HG03469 (cell line): ENCODE measurements around the gene RSRC1.
"Not testable (repeated sequence)": the region's sequence is repeated elsewhere in the genome, so short reads cannot be mapped to it uniquely, and the experiment has no call there.

Experiments
- ATAC-seq: cut with Tn5 transposase; IDR thresholded peaks from one replicate; pipeline ENCODE4 v1.9.1; 2021; ENCODE audit warnings: mild to moderate bottlenecking, moderate library complexity, moderate number of reproducible peaks; ENCODE audit not compliant: unreplicated experiment

The RSRC1 gene

DNA sequence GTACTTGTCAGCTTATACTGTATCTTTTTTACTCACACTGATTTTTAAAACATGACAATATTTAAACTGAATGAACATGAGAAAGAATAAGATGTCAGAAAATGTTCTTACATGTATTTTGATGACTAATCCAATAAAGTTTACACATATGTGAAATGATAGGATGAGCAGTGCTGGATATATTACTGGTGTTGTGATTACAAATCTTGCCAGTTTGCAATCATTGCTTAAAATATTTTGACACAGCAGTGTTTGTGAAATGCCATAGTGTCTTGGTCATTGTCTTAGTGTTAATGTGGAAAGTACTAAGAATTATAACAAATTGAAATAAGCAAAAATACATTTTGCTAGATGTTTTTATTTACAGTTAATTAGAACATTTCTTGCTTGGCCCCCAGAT is 342.4 kb downstream of the RSRC1 start:
- ATAC-seq, result no peak

DNA sequence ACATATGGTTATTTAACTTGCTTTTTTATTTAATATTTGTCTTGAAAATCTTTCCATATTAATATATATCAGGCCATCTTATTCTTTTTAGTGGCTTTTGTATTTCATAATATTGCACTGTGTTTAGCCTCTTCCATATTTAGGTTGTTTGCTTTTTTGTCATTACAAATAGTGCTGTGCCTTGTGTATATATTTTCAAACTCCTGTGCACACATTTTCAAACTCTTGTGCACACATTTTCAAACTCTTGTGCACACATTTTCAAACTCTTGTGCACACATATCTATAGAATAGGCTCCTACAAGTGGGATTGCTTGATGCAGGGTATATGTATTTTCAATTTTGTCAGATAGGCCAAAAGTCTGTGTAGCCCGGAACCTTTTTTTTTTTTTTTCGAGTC is 343.1 kb downstream of the RSRC1 start:
- no peak for ATAC-seq

DNA sequence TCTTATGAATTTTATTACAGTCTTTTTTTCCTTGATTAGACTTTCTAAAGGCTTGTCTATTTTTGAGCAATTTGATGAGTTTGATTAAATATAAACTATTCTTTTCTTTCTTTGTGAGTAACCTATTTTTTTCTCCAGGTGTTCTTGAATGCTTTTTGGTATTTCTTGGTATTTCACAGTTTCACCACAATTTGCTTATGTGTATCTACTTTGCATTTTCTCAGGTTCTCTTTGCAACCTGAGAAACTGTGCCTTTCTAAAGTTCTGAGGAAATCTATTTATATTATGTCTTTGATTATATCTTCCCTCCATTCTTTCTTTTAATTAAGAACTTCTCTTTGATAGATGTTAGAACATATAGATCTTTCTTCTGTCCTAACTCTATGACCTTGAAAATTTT is 344.0 kb downstream of the RSRC1 start:
- ATAC-seq, result no peak

DNA sequence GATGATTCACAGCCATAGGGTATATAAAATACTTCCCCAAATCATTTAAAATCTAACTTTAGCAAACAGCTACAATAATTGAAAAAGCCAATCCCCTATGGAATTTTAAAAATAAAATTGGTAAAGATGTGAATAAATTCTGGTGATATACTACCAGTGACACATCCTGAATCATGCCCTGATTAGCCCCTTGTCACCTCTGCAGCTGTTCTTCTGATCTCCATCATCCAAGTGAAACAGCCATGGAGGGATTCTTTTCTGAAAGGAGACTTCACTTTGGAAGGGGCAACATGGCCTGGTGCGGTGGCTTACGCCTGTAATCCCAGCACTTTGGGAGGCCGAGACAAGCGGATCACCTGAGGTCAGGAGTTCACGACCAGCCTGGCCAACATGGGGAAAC is 345.5 kb downstream of the RSRC1 start:
- ATAC-seq, result no peak

DNA sequence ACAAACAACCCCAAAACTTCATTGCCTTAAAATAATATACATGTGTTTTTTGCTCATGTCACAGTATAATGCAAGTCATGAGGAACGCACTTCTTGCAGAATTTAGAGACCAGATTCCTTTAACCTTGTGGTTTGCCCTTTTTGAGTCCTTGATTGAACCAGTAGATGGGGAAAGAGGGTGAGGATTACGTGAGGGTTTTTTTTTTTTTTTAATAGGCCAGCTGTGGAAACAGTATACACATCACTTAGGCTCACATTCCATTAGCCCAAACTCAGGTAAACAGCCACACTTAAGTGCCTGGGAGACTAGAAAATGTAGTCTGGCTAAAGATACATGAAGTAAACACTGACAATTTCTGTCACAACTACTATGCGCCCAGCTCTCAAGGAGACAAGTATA is 346.2 kb downstream of the RSRC1 start:
- ATAC-seq, result no peak

DNA sequence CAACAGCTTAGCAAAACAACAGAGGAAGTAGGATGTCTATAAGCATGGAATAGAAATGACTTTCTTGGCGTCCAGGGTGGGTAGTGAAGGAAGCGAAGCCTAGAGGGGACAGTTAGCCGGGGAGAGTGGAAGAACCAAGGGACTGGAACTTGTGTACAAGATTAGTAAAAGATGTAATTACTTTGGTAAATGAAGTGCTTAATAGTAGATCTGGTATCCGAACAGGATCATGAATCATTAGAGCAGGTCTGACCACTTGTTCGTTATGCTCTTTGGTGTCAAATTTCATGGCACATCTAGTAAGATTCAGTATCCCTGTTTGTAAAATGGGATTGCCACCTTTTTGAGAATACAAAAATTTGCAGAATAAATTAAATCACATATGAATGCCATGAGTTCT is 348.6 kb downstream of the RSRC1 start:
- no peak for ATAC-seq

DNA sequence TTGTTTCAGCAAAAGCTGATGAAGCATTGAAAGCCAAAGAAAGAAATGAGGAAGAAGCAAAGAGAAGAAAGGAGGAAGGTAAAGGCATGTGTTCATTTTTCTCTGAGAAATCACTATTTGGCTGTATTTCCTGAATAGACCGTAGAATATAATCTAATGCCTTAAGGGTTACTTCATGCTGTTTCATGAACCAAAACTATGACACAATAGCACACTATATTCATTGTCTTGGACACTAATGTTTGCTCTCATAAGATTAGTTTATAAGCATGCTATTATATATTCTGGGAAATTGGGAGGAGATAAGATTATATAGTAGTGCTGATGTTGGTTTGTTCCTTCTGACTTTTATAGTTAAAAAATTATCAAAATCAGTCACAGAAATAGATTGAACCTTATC is 351.0 kb downstream of the RSRC1 start:
- ATAC-seq, result no peak

DNA sequence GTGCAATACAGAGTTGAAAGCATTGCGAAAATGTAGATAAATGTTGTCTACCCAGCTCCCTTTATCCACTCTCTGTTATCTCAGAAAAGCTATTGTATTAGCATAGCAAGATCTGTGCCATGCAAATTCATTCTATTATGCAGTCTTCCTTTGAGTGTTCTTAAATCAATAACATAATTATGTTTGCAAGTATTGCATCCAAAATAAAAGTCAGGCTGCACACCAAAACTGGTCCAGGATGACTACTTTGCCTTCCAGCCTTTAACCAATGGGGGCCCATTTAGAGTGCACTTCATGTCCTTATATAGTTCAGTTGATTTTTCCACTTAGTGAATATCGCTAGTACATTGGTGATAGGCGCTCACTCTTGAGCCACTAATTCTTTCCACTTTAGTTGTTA is 353.7 kb downstream of the RSRC1 start:
- no peak for ATAC-seq

DNA sequence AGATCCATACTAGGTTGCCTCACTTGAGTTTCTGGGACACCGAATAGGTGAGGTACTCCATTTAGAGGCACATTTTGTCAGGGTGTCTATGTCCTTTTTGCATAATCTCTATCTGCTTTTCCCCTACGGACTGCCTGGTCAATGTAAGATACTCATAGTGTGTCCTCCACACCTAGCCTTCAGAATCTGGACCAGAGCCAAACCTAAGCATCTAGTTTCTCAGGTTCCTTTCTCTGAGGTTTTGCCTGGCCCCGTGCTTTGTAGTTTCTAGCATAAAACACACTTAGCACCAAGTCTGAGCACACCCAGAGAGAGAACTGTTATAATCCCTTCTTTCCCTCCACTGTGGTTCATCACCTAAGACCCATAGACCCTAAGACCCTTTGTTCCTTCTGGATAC is 355.2 kb downstream of the RSRC1 start:
- ATAC-seq, result no peak

DNA sequence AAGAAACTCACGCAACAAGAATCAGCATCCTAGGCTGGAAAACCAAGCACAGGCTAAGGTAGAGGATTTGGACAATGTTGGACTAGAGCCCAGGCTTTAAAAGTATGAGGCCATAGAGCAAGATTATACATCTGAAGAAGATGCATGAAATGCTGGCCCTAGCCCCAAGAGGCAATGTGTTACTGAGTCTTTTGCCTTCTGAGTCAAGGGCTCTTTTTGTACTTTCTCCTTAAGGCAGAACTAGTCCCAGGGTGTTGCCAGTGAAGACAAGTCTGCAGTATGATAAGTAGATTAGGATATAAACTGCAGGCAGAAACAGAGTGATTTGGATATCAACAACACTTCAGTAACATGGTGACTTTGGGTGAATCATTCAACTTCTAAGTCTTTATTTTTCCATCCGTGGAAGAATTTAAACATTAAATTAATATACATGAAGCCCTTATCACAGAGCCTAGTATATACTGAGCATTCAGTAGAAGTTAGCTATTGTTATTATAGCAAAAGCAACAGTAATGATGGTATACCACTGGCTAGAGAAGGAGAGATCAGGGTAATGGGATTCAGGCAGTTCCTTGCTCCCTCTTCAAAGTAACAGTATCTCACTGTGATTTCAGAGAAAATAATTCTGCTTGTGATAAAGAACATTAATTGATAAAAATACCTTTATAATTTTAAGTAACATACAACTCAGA is 361.2 kb downstream of the RSRC1 start:
- no peak for ATAC-seq

DNA sequence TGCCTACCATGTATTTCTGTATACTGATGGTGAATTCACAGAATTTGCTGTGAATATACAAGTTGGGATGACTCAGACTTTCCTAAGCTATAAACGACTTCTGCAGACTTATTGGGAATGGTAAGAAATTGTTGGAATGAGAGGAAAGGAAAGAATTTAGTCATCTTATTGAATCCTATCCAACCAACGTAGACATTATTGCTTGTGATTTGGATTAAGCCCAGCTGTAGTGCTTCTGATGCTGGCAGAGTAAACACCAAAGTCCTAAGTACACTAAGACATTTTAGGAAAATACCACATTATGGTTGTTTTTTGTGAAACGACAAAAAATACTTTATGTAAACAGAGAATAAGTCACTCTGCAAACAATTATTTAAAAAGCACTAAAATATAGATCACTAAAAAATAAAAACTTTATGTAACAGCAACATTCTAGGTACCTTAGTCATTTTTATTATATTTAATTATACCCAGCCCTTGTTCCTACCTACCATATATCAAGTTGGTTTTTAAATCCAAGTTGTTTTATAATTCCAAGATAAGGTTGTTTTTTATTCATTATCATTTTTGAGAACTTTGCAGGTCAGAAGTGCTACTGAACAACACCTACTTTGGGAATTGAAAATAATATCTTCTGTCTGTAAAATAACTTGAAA is 361.9 kb downstream of the RSRC1 start:
- no peak for ATAC-seq

DNA sequence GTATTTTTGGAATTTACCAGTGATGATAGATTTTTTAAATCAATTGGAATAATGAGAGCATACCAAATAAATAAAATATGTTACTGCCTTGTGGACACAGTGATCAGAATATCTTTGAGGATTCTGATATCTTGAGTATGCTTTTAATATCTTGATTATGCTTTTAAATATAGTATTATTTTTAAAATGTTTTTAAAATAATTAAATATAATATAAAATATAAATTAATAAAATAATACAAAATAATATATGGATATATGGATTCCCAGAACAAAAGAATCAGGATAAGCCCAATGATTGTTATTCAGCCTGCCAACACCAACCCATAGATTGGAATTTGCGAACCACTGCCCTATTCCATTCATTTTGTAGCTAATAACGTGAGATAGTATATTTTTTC is 369.2 kb downstream of the RSRC1 start:
- no peak for ATAC-seq

DNA sequence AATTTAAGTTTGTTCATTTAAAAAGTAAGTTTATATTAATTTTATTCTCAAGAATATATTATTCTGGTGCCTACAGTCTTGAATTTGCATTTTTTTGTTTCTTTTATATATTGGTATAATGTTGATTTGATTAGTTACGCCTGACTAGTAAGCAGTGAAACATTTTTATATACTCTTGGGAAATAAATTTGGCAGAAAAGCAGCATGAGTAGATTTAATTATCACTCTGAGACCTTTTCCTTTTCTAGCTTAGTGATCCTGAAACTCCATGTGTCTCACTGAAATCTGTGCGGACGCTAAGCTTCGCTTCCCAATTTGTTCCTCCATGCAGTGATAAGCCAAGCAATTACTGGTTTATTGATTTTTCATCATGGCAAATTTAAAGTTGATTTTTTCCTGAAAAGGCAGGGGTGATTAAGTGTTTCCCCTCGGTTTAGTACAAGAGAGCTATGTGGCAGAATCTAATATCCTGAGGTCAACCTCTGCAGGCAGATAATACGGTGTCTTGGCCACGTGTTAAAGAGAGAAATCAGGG is 373.9 kb downstream of the RSRC1 start:
- ATAC-seq, result no peak

DNA sequence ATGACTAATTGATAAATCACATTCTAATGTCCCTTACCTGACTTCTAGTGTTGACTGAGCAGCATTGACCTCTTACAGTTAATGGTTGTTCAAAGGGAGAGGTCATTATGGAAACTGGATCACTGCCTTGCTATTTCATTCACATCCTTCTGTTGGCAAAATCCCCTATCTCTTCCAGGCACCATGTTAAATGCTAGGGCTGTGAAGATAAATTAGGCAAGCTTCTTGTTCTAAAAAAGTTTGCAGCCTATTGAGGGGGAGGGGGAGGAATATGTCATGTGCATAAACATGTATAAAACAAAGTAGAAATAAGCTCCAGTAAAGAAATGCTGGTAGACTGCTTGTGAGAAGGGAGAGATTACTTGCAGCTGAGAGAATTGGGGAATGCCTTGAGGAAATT is 376.3 kb downstream of the RSRC1 start:
- no peak for ATAC-seq

DNA sequence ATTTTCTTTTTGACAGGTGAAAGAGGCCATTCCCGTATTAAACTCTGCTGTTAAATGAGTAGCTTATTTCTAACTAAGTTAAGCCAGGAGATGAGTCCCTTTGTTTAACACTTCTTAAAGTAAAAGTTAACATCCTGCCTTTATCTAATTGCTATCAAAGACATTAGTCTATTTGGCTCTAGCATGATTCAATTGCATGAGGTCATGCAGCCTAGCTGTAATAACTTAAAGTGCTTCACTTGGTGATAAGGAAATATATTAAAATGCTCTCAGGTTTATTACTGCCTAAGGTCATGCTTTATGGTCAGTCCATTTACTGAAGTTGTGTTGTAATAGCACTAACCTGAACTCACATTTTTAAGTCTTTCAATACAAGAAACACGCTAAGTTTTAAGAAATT is 378.8 kb downstream of the RSRC1 start:
- ATAC-seq, result no peak

DNA sequence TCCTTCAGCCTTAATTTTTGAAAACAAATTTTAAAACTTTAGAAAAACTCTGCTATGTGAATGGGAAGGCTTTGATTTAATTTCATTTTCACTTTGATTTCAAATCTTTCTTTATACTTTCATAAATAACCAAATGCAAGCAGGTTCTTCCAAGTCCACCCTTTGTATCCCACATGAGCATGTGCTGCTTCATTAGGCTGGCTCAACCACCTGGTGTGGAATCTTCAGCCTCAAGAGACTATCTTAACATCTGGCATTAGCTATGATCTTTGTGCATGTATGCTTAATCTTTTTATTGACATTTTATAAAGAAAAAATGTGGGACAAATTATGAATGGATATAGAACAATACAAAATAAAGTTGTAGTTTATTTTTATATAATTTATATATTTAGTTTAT is 379.3 kb downstream of the RSRC1 start:
- ATAC-seq, result no peak

DNA sequence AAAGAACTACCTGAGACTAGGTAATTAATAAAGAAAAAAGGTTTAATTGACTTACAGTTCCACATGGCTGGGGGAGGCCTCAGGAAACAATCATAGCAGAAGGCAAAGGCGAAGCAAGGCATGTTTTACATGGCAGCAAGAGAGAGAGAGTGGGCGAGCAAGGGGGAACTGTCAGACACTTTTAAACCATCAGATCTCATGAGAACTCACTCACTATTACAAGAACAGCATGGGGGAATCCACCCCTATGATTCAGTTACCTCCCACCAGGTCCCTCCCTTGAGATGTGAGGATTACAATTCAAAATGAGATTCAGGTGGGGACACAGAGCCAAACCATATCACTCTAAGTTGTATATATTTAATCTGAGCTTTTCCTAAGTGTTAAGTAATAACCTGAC is 382.1 kb downstream of the RSRC1 start:
- no peak for ATAC-seq

DNA sequence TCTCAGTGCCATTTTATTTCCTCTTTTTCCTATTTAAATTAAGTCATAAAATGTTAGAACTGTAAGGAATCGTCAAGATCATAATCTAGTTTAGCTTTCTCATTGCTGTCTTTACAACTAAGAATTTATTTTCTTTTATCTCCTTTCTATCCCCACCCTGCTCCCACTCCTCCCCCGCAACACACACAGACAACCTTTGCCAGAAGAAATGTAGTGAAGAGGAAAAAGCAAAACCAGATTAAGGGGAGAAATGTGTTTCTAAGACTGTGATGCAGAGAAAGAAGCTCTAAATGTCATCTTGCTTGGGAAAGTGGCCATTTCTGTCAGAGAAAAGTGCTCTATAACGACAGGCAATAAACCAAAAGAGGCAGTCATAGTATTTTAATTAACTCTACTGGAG is 382.8 kb downstream of the RSRC1 start:
- ATAC-seq, result no peak

DNA sequence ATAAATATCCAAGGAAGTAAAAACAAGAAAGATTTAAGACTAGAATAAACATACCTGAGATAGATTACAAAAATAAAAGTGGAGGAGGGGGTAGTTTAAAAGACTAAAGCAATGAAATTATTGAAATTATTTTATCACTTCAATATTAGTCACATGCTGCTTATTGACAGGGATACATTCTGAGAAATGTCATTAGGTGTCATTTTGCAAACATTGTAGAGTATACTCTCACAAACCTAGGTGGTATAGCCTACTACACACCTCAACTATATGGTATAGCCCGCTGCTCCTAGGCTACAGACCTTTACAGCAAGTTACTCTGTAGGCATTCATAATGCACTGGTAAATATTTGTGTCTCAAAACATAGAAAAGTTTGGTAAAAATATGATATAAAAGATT is 384.0 kb downstream of the RSRC1 start:
- no peak for ATAC-seq

DNA sequence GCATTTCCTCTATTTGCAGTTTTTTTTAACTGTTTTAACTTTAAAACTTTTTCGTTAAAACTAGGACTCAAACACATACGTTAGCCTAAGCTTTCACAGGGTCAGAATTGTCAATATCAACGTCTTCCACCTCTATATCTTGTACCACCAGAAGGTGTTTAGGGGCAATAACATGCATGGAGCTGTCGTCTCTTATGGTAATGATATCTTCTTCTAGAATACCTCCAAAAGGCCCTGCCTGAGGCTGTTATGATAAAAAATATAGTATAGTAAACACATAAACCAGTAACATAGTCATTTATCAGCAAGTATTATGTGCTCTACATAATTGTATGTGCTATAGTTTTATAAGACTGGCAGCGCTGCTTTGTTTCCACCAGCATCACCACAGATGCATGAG is 384.8 kb downstream of the RSRC1 start:
- no peak for ATAC-seq

DNA sequence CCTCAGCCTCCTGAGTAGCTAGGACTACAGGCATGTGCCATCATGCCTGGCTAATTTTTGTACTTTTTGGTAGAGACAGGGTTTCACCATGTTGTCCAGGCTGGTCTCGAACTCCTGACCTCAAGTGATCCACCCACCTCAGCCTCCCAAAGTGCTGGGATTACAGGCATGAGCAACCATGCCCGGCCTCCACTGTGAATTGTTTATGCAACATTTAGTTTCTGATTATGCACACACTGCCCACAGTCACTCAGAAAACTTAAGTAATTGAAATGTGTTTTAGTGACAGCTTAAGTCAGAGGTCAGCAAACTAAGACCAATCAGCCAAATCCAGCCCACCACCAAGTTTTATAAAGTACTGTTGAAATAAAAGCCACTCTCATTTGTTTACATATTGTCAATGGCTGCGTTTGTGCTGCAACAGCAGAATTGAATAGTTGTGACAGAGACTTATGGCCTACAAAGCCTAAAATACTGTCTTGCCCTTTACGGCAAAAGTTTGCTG is 385.6 kb downstream of the RSRC1 start:
- not testable (repeated sequence) for ATAC-seq

DNA sequence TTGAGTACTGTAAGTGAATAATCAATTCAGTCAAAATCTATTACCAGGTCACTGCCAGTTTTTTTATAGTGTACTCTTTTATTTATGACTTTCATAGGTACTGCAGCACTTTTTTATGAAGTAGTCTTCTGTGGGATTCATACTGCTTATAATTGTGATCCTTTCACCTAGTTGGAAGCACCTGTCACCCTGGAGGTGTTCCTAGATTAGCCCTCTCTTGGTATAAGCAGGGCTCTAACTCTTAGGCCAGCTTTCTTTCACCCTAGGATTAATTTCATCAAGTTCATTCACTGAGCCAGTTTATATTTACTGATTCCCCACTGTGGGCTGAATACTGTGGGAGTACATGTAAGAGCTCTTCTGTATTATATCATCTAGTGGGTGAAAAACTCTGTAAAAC is 395.2 kb downstream of the RSRC1 start:
- no peak for ATAC-seq
